Ishikawa (cell line): ENCODE measurements around the gene CHEK1.

ENCODE experiments used
- REST ChIP-seq: IDR thresholded peaks from 2 replicates; pipeline ENCODE4 v1.6.1; 2012; ENCODE audit warnings: low read depth, mild to moderate bottlenecking
- YY1 ChIP-seq: IDR thresholded peaks from 2 replicates; pipeline ENCODE4 v1.6.1; 2012; ENCODE audit warnings: low read depth
- ZBTB7A ChIP-seq: IDR thresholded peaks from 2 replicates; pipeline ENCODE4 v1.6.1; 2012; ENCODE audit warnings: low read depth

- TF ChIP-seq YY1: no peak
- TF ChIP-seq ZBTB7A: no peak
- TF ChIP-seq REST: no peak
Observed at GRCh38 chr11:125586623-125587022, 38.3 kb upstream of the CHEK1 start.
